ENCODE results near the gene ANO6.

- no peak for TF ChIP-seq CTCF (IDR thresholded peaks at IDR 0.05)
- TF ChIP-seq POLR2AphosphoS5 (IDR thresholded peaks at IDR 0.05): no peak
- no peak for TF ChIP-seq POLR2A (IDR thresholded peaks at IDR 0.05)
- no peak for TF ChIP-seq EP300 (IDR thresholded peaks at IDR 0.05)
Measured at GRCh38 chr12:45464699-45465098, 248.8 kb downstream of the ANO6 start.
